Uterus (tissue), 4 donors: ENCODE measurements around the gene PKNOX2. TPM values are rescaled to one million over a fixed set of nuclear protein-coding genes. Genes with fewer than 3 reads are reported as not detected.

Experiments
- DNase-seq, 2 donors: peaks; one replicate each; pipeline ENCODE4 v3.0.0-alpha.2; 2019 to 2020
- H3K27ac ChIP-seq, 2 donors: fragments of 200-600 bp; sonication (generic); 1 replicate in 1 of 2; 2 replicates in 1 of 2; pipeline ENCODE4 v1.5.1; 2016 to 2018
- H3K27me3 ChIP-seq, 2 donors: fragments of 200-600 bp; sonication (generic); one replicate each; pipeline ENCODE4 v1.5.1; 2018 to 2019; ENCODE audit warnings: control low read depth in 1 of 2
- H3K36me3 ChIP-seq, 2 donors: fragments of 200-600 bp; sonication (generic); one replicate each; pipeline ENCODE4 v1.5.1; 2019; ENCODE audit warnings: control low read depth in 1 of 2
- H3K4me1 ChIP-seq, 2 donors: fragments of 200-600 bp; sonication (generic); one replicate each; pipeline ENCODE4 v1.5.1; 2018 to 2019; ENCODE audit warnings: control low read depth in 1 of 2
- H3K4me3 ChIP-seq, 2 donors: fragments of 200-600 bp; sonication (generic); 1 replicate in 1 of 2; 2 replicates in 1 of 2; pipeline ENCODE4 v1.5.1; 2018 to 2019; ENCODE audit warnings: mild to moderate bottlenecking in 1 of 2
- H3K9me3 ChIP-seq, 2 donors: fragments of 200-600 bp; sonication (generic); one replicate each; pipeline ENCODE4 v1.5.1; 2019; ENCODE audit warnings: control low read depth in 1 of 2
- POLR2A ChIP-seq, 2 donors: fragments of 450-650 bp; IDR thresholded peaks; one replicate each; pipeline ENCODE4 v1.6.1; 2016; ENCODE audit warnings: antibody characterized with exemption in 2 of 2, mild to moderate bottlenecking in 1 of 2, moderate library complexity in 1 of 2
- intact Hi-C: fragments of 100-400 bp; cut with DNase I; formaldehyde crosslinking; loops from one replicate; pipeline ENCODE4 v1.15.1; 2023; ENCODE audit warnings: low total_unique reads
- total RNA-seq, 4 donors: library from RNA; depleted of rRNA in 3 of 4; stranded (reverse); fragments of >200 nt in 3 of 4; gene quantifications; one replicate each; pipeline versions ENCODE4 v1.1.0 to v1.2.4, GENCODE V29; 2014 to 2023
- TF ChIP-seq, protein P1 (sequence below), 4 experiments: fragments of 200-600 bp in 2 of 4; fragments of 450-650 bp in 2 of 4; sonication (generic) in 2 of 4; IDR thresholded peaks; one replicate each; pipeline ENCODE4 v1.5.1; 2016 to 2019; ENCODE audit warnings: antibody characterized with exemption in 4 of 4, mild to moderate bottlenecking in 2 of 4, moderate library complexity in 1 of 4
- donor health status: DM: yes; HTN: yes; CAD: no.

Gene PKNOX2
- total RNA-seq, 4 donors from 2014 or later, result 0.29 to 22.7 (median 3.3) TPM

- intact Hi-C loops, result no loop called here
- H3K4me3 ChIP-seq, result no peak overlapping the region
- TF ChIP-seq POLR2A (IDR thresholded peaks at IDR 0.05), result no peak
- TF ChIP-seq, protein P1, sequence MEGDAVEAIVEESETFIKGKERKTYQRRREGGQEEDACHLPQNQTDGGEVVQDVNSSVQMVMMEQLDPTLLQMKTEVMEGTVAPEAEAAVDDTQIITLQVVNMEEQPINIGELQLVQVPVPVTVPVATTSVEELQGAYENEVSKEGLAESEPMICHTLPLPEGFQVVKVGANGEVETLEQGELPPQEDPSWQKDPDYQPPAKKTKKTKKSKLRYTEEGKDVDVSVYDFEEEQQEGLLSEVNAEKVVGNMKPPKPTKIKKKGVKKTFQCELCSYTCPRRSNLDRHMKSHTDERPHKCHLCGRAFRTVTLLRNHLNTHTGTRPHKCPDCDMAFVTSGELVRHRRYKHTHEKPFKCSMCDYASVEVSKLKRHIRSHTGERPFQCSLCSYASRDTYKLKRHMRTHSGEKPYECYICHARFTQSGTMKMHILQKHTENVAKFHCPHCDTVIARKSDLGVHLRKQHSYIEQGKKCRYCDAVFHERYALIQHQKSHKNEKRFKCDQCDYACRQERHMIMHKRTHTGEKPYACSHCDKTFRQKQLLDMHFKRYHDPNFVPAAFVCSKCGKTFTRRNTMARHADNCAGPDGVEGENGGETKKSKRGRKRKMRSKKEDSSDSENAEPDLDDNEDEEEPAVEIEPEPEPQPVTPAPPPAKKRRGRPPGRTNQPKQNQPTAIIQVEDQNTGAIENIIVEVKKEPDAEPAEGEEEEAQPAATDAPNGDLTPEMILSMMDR (IDR thresholded peaks at IDR 0.05), result no peak
- no peak for DNase-seq
- no peaks in the 10 kb centered on the region for H3K4me1 ChIP-seq
- no peaks in the 10 kb centered on the region for H3K9me3 ChIP-seq
- no peaks in the 10 kb centered on the region for H3K36me3 ChIP-seq
- H3K27ac ChIP-seq, result no peak overlapping the region
- H3K27me3 ChIP-seq, result no peaks in the 10 kb centered on the region
Measured at GRCh38 chr11:125279676-125280418, 115.3 kb downstream of the PKNOX2 start.

DNA sequence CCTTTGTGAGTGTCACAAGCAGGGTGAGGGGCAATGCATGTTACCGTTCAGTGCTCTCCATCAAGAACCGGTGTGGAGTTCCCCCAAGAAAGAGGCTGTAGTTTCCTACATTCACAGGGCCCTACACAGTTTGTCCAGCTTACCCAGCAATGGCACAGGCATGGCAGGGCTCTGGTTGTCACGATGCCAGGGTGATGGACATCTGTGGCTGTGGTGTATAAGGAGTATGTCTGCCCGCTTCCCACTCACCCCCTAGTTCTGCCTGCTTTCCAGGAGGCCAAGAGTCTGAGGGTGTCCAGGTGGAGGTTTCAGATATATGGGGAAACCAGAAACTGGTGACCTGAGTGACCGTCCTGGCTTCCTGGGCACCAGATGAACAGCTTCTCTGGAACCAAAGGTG is 116.1 kb downstream of the PKNOX2 start:
- DNase-seq, result no peak
- H3K4me3 ChIP-seq, result no peak overlapping the region
- H3K27me3 ChIP-seq, result no peaks in the 10 kb centered on the region
- TF ChIP-seq, protein P1 (IDR thresholded peaks at IDR 0.05), result no peak
- no peak for TF ChIP-seq POLR2A (IDR thresholded peaks at IDR 0.05)
- no peak overlapping the region for H3K27ac ChIP-seq
- no peaks in the 10 kb centered on the region for H3K4me1 ChIP-seq
- intact Hi-C loops, result no loop called here
- H3K9me3 ChIP-seq, result no peaks in the 10 kb centered on the region
- no peaks in the 10 kb centered on the region for H3K36me3 ChIP-seq

DNA sequence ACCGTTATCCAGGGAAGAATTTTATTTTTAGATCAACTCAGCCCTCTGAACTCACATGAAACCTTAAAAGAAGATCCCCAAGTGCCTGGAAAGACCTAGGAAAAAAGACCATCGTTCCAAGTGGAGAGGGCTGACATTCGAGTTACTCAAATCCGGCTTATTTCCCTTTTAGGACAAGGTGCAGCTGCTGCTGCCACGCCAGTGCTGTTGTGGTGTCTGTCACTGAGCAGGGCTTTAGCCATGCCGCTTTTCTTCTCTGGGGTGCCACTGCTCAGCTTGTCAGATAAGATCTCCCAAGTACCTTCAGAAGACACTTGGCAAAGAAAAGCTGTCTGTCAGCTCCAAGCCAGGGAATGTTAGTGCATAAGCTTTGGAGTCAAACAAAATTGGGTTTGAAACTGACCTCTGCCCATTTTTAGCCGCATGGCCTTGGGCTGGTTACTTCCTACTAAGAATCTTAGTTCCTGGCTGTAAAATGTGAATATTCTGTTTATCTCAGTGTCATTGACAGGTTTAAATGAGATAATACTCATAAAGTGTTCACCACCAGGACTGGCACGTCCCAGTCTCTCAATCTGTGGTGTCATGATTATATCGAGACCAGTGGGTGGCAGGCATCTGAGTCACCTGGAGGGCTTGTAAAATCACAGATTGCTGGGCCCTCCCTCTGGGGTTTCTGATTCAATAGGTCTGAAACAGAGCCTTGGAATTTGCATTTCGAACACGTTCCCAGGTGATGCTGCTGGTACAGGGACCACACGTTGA is 117.5 kb downstream of the PKNOX2 start:
- Histone ChIP-seq H3K27me3 (no peaks in the 10 kb centered on the region), H3K4me1 (no peaks in the 10 kb centered on the region), H3K36me3 (no peaks in the 10 kb centered on the region), H3K4me3 (no peak overlapping the region), H3K27ac (no peak overlapping the region), H3K9me3 (no peaks in the 10 kb centered on the region)
- no peak for TF ChIP-seq POLR2A (IDR thresholded peaks at IDR 0.05)
- TF ChIP-seq, protein P1 (IDR thresholded peaks at IDR 0.05), result no peak
- DNase-seq, result no peak
- intact Hi-C loops, result no loop called here

DNA sequence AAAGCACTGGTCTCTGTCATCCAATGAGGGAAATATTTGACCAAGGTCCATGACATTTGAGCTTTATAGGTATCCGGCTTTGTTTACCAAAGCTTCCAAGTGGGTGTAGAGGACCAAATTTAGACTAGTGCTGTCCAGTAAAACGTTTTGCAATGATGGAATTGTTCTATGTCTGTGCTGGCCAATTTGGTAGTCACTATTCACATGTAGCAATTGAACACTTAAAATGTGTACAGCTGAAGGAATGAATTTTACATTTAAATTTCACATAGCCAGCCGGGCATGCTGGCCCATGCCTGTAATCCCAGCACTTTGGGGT is 118.0 kb downstream of the PKNOX2 start:
- intact Hi-C loops, result no loop called here
- no peak for DNase-seq
- H3K36me3 ChIP-seq, result no peaks in the 10 kb centered on the region
- H3K4me3 ChIP-seq, result no peak overlapping the region
- H3K4me1 ChIP-seq, result no peaks in the 10 kb centered on the region
- TF ChIP-seq POLR2A (IDR thresholded peaks at IDR 0.05), result no peak
- TF ChIP-seq, protein P1 (IDR thresholded peaks at IDR 0.05), result no peak
- H3K27me3 ChIP-seq, result no peaks in the 10 kb centered on the region
- H3K27ac ChIP-seq, result no peak overlapping the region
- H3K9me3 ChIP-seq, result no peaks in the 10 kb centered on the region

GRCh38 chr11:125284245-125284850 is 119.8 kb downstream of the PKNOX2 start:
- Histone ChIP-seq H3K27ac (no peak overlapping the region), H3K9me3 (no peaks in the 10 kb centered on the region), H3K27me3 (no peaks in the 10 kb centered on the region), H3K4me3 (no peak overlapping the region), H3K4me1 (peaks cover 0 to 5% of the 10 kb centered on the region in 2 donors), H3K36me3 (no peaks in the 10 kb centered on the region)
- intact Hi-C loops, result no loop called here
- DNase-seq, result no peak
- TF ChIP-seq POLR2A (IDR thresholded peaks at IDR 0.05), result no peak
- TF ChIP-seq, protein P1 (IDR thresholded peaks at IDR 0.05), result no peak
